Occipital lobe (tissue), 2 donors: Measurements from ENCODE around the gene GPSM3. TPM values are rescaled to one million over a fixed set of nuclear protein-coding genes. Genes with fewer than 3 reads are reported as not detected.
A peak's percentile ranks its signal among the peaks of the same experiment; 100 is the strongest.
"Not testable (repeated sequence)": the region's sequence is repeated elsewhere in the genome, so short reads cannot be mapped to it uniquely, and the experiment has no call there.

ENCODE experiments used
- DNase-seq: peaks from one replicate; lab custom pipeline; 2025; lab: John Stamatoyannopoulos, UW
- total RNA-seq: library from RNA; depleted of rRNA; stranded (reverse); fragments of >200 nt; gene quantifications from one replicate; pipeline ENCODE4 v1.2.3, GENCODE V29; 2014

GPSM3 gene
- total RNA-seq, 1 donor from 2014 or later = 0.78 TPM

DNA sequence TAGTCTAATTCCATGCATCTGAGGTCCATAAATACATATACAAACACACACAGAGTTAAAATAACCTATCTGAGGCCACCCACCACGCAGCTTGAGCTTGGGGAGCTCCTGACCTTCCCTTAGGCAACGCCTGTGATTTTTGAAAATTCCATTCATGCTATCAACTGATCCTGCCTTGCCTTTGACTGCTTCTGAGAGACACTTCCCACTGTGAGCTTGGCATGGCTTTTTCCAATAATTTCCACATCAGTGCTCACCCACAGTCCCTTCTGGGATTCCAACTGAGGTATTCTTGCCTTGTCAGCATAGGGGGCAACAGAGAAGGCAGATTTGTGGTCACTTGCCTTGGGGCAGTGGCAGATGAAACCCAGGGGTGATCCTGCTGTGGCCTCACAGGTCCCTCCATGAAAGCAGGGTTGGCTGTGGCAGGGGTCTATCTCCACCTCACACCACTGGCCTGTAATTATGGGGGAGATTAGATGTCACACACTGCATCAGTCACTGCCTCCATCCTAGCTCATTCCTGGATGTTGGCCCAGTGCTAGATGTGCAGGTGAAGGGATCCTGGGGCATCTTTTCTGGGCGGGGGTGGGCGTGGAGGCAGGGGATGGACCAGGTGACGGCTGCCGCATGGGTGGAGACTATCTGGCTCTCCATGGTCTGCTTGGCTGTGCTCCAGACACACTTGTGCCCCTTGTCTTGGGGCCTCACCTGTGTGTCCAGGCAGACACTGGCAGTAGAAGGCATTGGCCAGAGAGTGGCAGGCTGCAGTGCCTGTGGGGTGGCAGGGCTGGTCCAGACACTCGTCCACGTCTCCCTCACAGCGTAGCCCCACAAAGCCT lies 11.2 kb upstream of the GPSM3 start:
- DNase-seq = no peak

DNA sequence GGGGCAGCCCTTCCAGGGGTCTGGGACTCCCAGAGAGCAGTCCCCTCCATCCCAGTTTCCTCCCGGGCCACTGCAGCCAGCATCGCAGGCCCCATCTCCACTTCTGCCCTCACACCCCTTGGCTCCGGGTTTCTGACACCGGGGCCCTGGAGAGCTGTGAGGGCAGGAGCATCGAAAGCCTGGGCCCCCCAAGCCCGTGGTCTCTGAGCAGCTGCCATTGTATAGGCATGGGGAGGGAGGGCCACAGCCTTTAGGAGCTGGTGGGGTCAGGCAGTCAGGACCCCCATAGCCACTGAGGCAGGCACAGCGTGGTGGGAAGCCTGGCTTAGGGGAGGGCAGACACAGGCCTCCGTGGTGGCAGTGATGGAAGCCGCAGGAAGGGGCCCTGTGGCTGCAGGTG lies 9.7 kb upstream of the GPSM3 start:
- no peak for DNase-seq

DNA sequence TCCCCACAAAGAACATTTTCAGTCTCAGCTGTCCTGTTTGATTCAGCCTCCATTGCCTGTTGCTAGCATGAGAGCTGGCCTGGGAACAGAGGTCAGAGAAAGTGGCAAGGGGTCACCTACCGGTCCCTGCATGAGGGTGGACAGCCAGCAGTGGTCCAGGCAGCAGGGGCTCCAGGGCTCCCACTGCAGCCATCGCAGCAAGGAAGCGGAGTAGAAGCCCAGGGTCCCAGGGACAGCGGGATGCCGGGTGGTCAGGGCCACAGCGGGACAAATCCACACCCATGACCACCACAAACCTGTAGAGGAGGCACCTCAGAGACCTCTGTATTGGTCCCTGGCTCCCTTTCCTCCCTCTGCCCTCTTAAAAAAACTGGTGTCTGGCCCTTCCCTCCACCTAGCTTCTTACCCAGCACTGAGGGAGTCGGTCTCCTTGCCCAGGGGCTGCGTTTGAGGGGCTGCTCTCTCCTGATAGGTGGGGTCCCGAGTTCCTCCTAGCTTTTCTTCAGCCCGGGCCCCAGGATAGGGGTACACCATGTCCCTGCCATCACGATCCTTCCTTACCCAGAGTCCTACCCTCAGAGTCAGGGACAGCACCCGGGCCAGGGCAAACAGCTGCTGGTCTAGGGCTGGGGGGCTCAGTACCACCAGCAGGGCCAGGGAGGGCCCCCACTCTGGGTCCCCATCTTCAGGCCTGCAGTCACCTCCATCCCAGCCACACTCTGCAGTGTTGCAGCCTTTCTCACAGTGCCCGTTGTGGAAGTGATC lies 8.4 kb upstream of the GPSM3 start:
- no peak for DNase-seq

DNA sequence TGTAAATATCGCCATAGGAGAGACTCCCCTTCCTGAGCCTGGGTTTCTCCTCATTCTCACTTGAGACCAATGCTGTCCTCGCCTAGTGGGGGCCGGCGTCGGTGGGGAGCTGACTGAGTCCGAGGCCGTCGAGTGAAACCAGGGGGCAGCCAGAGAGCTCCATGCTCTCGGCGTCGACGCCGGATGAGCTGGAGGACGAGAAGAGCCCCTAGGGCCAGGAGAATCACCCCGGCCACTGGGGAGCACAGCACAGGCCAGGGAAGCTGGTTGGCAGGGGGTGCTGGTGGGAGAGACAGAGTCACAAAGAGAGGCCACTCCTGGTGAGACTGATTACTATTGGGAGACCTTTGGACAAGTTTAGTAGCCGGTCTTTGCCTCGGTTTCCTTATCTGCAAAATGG lies 6.4 kb upstream of the GPSM3 start:
- no peak for DNase-seq

- DNase-seq = no peak
Measured at GRCh38 chr6:32198345-32198696, 5.9 kb upstream of the GPSM3 start.

GRCh38 chr6:32196682-32197616 lies 4.5 kb upstream of the GPSM3 start:
- peak; percentile 31 for DNase-seq

DNA sequence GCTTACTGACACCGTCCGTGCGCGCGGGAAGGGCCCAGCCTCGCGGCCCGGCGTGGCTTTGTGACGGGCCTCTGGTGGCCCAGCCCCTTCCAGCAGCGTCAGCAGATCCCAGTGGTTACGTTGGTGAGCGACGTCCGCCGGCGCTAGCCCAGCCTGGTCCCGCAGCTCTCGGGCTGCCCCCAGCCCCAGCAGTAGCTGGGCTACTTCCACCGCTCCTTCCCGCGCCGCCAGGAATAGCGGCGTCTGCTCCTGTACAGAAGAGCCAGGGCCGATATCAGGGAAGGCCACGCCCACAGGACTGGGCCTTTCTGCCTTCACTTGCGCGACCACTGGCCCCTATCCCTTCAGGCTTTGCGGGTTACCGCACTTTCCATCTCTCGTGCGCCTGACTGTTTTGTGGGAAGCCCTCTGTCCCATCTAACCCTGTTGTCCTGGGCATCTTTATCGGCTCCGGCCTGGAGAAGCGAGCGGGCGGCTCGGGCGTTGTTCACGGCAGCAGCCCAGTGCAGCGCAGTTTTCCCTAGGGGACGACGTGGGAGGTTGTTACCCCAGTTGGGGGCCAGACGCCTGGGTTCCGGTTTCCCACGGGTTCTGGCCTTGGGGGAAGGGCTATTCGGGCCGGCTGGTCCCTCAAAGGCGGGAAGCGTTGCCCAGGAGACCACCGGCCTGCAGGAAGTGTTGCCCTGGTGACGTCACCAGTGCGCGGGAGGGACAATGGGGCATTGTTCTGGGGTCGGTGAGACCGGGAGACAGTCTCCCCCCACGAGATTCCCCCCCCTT lies 3.6 kb upstream of the GPSM3 start:
- peak; percentile 81 for DNase-seq

DNA sequence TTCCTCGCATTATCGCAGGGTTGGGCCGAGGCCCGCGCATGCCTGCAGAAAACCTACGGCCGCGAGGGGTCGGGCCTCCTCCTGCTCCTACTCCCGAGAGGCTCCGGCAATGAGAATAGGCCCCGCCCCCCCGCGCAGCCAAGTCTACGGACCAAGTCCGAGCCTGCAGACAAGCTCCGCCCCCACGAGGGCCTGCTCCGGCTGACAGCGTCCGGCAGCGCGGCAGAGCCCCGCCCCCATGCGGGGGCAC lies 3.1 kb upstream of the GPSM3 start:
- peak; percentile 100 for DNase-seq

DNA sequence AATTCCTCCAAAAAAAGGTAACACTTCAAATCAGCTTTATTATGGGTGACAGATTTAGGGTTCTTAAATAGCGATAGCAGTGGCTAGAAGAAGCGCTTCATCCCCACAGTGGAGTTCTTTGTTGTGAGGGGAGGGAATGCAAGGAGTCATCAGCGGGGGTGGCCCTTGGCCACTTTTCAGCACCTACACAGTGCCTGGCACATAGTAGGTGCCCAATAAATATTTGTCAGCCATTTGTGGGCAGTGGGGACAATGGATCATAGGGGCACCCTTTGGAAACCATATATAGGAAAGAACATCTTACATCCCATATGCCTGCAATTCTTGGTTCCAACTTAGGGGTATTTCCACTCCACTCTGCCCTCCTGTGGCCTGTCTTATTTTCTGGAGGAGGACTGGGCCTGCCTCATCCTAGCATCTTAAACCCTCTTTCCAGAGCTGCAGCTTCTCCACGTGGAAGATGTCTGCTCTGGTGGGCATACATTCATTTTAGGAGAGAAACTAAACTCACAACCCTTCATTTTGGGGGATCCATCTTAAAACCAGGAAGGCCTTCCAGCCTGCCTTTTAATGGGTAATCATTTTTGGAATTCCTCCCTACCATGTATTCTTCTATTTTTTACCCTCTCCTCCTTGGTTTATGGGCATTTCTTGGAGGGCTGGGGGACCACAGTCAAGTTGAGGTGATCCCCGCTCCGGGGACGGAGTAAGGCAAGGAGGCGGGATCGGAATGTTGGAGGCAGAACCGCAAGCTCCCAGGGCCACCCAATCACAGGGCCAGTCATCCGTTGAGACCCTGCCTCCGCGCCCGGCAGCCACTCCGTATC lies 2.6 kb upstream of the GPSM3 start:
- no peak for DNase-seq

DNA sequence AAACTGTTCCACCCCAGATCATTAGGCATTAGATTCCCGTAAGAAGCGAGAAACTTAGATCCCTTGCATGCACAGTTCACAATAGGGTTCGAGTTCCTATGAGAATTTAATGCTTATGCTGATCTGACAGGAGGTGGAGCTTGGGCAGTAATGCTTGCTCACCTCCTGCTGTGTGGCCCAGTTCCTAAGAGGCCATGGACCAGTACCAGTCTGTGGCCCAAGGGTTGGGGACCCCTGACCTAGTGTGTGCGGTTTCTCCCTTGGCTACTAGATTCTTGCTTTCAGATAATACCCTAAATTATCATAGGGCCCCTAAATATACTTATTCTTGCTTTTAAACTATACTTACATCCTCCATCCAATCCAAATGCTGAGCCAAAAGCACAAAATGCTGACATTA lies 1.9 kb upstream of the GPSM3 start:
- DNase-seq = no peak

DNA sequence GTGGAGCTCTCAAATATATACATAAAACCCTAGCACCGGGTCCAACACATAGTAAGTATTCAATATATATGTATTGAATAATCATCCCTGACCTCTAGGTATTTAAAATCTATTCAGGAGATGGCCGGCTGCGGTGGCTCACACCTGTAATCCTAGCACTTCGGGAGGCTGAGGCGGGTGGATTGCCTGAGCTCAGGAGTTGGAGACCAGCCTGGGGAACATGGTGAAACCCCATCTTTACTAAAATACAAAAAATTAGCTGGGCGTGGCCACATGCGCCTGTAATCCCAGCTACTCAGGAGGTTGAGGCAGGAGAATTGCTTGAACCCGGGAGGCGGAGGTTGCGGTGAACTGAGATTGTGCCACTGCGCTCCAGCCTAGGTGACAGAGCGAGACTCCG lies 653 bp upstream of the GPSM3 start:
- DNase-seq = not testable (repeated sequence)

DNA sequence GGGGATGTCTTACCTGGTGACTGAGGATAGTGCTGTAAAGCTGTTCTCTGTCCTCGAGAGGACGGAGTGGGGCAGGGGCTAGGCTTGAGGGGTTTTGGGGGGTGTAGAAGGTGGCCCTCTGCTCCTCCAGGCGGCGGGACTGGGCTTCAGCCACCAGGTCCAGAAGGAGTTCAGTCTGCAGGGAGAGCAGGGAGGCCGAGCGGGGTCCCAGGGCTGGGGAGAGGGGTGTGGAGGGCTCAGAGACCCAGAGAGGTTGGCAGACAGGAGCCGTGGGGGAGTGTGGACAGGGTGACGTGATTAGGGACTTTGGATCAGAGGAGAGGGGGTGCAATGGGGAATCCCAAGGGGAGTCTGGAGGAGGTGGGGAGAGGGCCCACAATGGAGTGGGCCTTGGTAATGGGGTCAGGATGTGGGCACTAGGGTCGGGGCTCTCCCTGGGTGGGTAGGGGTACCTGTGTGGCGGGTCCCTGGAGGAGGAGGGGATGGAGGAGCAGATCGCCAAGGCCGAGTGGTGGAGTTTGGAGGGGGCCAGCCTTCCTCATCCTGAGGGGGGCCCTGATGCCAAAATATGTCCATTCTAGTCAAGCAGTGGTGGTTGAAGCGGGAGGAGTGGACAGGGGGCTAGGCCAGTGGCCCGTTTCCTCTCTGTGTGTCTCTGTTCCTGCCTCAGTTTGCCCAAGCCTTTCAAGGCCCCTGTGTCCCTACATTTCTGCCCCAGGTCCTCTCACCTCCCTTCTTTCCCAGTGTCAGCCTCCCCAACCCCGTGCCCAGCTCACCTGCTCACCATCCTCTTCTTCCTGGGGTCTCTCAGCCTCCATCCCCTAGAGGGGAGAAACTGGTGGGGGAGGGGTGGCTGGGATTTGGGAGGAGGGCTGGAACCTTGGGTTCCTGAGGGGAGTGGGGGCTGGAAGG lies 491 bp downstream of the GPSM3 start:
- no peak for DNase-seq

DNA sequence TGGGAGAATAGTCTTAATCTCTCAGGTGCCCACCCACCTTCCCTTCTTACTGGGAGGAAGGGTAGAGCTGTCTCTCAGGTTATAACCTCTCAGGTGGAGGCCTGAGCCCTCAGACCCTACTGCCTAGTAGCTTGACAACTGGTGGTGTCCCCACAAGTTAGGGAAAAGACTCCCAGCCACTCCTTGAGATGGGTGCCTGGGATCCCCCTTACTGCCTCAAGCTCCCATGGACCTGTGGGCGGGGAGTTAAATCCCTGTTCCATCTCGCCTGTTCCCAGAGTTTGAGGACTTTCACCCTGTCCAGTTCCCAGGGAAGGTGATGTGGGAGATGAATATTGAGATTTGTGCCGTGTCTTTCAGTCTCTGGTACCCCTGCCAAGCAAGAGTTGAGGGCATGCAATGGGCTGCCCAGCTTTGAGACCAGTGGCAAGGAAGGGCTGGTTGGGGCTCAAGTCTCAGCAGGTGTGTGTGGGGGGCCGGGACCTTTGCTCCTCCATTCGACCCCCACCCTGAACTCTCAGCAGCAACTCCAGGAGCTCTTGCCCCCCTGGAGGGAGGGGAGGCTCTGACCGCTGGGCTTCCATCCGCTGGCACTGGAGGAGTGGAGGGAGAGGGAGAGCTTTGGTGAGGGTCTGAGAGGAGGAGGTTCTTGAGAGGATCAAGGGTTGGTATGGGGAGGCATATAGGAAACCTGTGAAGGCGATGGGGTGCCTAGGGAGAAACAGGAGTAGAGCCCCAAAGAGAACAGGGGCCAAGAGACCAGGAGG lies 1.3 kb downstream of the GPSM3 start:
- DNase-seq = no peak

DNA sequence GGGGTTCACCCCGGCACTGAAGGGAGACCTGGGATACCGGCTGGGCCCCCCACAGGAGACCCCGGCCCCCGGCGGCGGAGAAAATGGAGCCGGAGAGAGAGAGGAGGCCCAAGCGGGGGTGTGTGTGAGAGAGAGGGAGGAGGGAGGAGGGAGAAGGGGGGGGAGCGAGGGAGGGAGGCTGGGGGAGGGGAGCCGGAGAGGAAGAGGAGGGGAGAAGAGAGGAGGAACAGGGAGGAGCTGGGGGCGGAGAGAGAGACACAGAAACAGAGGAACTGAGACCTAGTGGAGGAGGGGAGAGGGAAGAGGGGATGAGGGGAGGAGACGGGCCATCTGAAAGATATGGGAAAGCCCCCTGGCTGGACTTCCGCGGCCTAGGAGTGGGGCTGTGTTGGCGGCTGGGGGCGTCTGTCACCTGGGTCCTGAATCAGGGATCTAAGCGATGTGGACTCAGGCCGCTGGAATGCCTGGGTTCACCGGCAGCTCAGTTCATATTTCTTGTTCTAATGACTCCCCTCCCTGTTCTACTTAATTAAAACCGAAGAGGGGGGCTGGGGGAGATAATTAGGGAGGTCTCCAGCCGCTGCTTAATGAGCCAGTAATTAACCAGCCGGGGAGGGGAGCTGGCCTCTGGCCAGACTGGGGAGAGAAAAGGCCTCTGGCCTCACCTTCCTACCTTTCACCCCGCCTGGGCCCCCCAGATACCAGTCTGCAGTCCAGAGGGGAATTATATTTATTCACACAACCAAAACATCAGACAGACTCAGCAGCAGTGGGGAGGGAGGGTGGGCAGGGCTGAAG lies 2.2 kb downstream of the GPSM3 start, which contains the start of gene PBX2:
Gene PBX2, minus strand, starts transcription at position 149 of the 798 bp plus-strand sequence. CDS start 287 bp downstream, outside the sequence.
- DNase-seq = peak; percentile 88

GRCh38 chr6:32189742-32190053 lies 2.7 kb downstream of the GPSM3 start:
- no peak for DNase-seq

DNA sequence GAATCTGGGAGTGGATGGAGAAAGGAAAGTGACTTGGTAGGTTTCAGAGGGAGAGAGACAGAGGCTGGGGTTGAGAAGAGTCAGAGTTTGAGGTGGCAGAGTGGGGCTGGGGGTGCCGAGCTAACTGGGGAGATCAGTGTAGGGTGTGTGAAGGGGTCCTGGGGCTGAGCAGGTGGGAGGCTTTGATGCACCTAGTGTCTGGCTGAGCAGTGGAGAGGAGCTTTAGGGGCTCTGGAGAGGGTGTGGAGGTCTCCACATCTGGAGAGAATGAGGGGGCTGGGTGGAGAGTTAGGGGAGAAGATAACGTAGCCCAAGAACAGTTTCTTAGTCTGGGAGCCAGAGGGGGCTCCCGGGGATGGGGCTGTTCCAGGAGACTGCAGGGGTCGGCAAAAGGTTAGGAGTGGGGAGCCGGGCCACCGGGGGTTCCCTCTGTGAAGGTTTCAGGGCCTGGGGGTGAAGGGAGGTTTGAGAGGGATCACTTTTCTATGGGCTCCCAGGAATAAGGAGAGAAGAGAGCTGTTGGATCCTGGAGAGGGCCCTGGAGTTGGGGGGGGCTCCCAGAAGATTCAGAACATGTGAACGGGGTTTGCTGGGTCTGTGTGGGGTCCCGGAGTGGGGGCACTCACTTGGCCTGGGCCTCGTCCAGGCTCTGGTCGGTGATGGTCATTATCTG lies 3.2 kb downstream of the GPSM3 start:
- no peak for DNase-seq

DNA sequence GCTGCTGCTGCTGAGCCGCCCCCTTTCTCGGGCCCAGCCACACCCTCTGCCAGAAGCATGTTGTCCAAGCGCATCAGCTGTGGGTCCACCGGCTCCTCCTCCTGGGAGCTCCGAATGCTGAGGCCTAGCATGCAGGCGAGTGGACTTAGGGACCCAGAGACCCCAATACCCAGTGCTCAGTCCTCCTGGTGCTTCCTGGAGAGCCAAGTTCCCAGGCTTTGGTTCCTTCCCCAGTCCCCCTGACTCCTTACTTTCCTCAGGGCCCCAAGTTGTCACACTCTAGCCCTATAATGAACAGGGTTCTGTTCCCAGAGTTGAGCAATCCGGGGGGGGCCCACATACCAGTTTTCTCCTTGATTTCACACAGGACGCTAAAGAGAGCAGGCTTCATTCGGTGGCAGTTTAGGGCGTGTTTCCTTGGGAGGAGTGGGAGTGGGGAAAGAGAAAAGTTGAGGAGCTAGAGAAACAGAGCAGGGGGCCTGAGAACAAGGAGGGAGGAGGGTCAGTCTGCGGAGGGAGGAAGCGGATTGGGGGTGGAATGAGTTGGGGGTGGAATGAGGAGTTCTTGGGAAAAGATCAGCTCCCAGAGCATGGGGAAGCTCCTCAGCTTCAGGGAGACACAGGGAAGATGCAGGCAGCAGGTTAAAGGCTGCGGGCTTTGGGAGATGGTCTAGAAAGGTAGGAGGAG lies 3.9 kb downstream of the GPSM3 start:
- no peak for DNase-seq
